HL-60 (cell line): ENCODE data around the gene CNN3.

Source experiments
- CTCF ChIP-seq: IDR thresholded peaks from one replicate; pipeline ENCODE4 v1.5.1; 2011; ENCODE audit warnings: low read length, control low read depth, inconsistent platforms; ENCODE audit not compliant: insufficient read depth
- POLR2AphosphoS5 ChIP-seq: IDR thresholded peaks from 2 replicates; pipeline ENCODE4 v1.6.1; 2012; ENCODE audit warnings: low read depth
- SPI1 ChIP-seq: IDR thresholded peaks from 2 replicates; pipeline ENCODE4 v1.6.1; 2012; ENCODE audit warnings: low read depth, mild to moderate bottlenecking, borderline replicate concordance

- TF ChIP-seq CTCF (no peak), POLR2AphosphoS5 (no peak), SPI1 (no peak)
Measured at GRCh38 chr1:94917251-94917650, 9.7 kb downstream of the CNN3 start.
